GM21390 (cell line): ENCODE data around the gene TEX11.
"Not testable (repeated sequence)": the region's sequence is repeated elsewhere in the genome, so short reads cannot be mapped to it uniquely, and the experiment has no call there.

ENCODE experiments used
- ATAC-seq: cut with Tn5 transposase; IDR thresholded peaks from one replicate; pipeline ENCODE4 v1.9.1; 2021; ENCODE audit not compliant: unreplicated experiment

The TEX11 gene

GRCh38 chrX:70908541-70908940 is at the start of gene TEX11:
Gene TEX11 (minus strand): TSS chrX:70908711. CDS start chrX:70907789, 922 bp downstream.
- no peak for ATAC-seq

- ATAC-seq, result no peak
Observed at GRCh38 chrX:70954871-70955270, 46.4 kb upstream of the TEX11 start.

- no peak for ATAC-seq
Observed at GRCh38 chrX:70924294-70924911, 15.9 kb upstream of the TEX11 start.

- no peak for ATAC-seq
Observed at GRCh38 chrX:70922774-70923473, 14.4 kb upstream of the TEX11 start.

GRCh38 chrX:70921709-70922352 is 13.3 kb upstream of the TEX11 start:
- no peak for ATAC-seq

- no peak for ATAC-seq
Observed at GRCh38 chrX:70916754-70917153, 8.2 kb upstream of the TEX11 start.

GRCh38 chrX:70907900-70908299 is 611 bp downstream of the TEX11 start:
- no peak for ATAC-seq

- no peak for ATAC-seq
Observed at GRCh38 chrX:70901465-70901864, 7.0 kb downstream of the TEX11 start.

GRCh38 chrX:70890441-70890840 is 18.1 kb downstream of the TEX11 start:
- ATAC-seq, result not testable (repeated sequence)

GRCh38 chrX:70878902-70879301 is 29.6 kb downstream of the TEX11 start:
- no peak for ATAC-seq

GRCh38 chrX:70852294-70852693 is 56.2 kb downstream of the TEX11 start:
- no peak for ATAC-seq

- not testable (repeated sequence) for ATAC-seq
Observed at GRCh38 chrX:70844081-70844480, 64.4 kb downstream of the TEX11 start.

GRCh38 chrX:70843620-70844019 is 64.9 kb downstream of the TEX11 start:
- not testable (repeated sequence) for ATAC-seq

- ATAC-seq, result no peak
Observed at GRCh38 chrX:70834589-70834988, 73.9 kb downstream of the TEX11 start.

- ATAC-seq, result no peak
Observed at GRCh38 chrX:70826715-70827114, 81.8 kb downstream of the TEX11 start.

- ATAC-seq, result no peak
Observed at GRCh38 chrX:70825366-70825765, 83.1 kb downstream of the TEX11 start.

GRCh38 chrX:70808942-70809940 is 99.3 kb downstream of the TEX11 start:
- no peak for ATAC-seq

- ATAC-seq, result no peak
Observed at GRCh38 chrX:70806081-70806480, 102.4 kb downstream of the TEX11 start.

- ATAC-seq, result not testable (repeated sequence)
Observed at GRCh38 chrX:70796742-70797141, 111.8 kb downstream of the TEX11 start.

GRCh38 chrX:70774223-70774622 is 134.3 kb downstream of the TEX11 start:
- ATAC-seq, result no peak

GRCh38 chrX:70769659-70770227 is 138.8 kb downstream of the TEX11 start:
- ATAC-seq, result no peak
